Mesothelial cell of epicardium (in vitro differentiated cells): ENCODE results near the gene PTCH1. TPM values are rescaled to one million over a fixed set of nuclear protein-coding genes. Genes with fewer than 3 reads are reported as not detected.

Experiments
- DNase-seq, 2 experiments: peaks; one replicate each; pipeline ENCODE4 v3.0.0; 2021; ENCODE audit warnings: low spot score in 2 of 2; ENCODE audit not compliant: unreplicated experiment in 2 of 2
- H3K27ac Mint-ChIP-seq: 2 replicates; pipeline ENCODE4 v1.8.0; 2021; ENCODE audit warnings: mixed read lengths
- H3K27me3 Mint-ChIP-seq: 2 replicates; pipeline ENCODE4 v1.8.0; 2021; ENCODE audit warnings: low read depth, mixed read lengths
- H3K36me3 Mint-ChIP-seq: 2 replicates; pipeline ENCODE4 v1.8.0; 2021; ENCODE audit warnings: mixed read lengths
- H3K4me1 Mint-ChIP-seq: 2 replicates; pipeline ENCODE4 v1.8.0; 2021; ENCODE audit warnings: mixed read lengths
- H3K4me3 Mint-ChIP-seq: 2 replicates; pipeline ENCODE4 v1.8.0; 2021; ENCODE audit warnings: mild to moderate bottlenecking, moderate library complexity, mixed read lengths
- H3K9me3 Mint-ChIP-seq: 2 replicates; pipeline ENCODE4 v1.8.0; 2021; ENCODE audit warnings: mixed read lengths
- CTCF ChIP-seq: fragments of 200-600 bp; sonication (generic); IDR thresholded peaks from one replicate; pipeline ENCODE4 v1.5.0; 2021; ENCODE audit warnings: antibody characterized with exemption; ENCODE audit not compliant: unreplicated experiment
- total RNA-seq: library from RNA; stranded (reverse); gene quantifications from 3 replicates; pipeline ENCODE4 v1.2.1, GENCODE V29; 2021

PTCH1 gene
- total RNA-seq, 1 donor from 2014 or later, result 36.1 TPM

- TF ChIP-seq CTCF, result no peak
- DNase-seq, result peak in 1 of 2 experiments; percentile 67
- peak overlapping the region; percentile 60 for H3K4me3 Mint-ChIP-seq
- H3K36me3 Mint-ChIP-seq, result no peaks in the 10 kb centered on the region
- H3K9me3 Mint-ChIP-seq, result peaks cover 9% of the 10 kb centered on the region
- H3K27ac Mint-ChIP-seq, result no peak overlapping the region
- H3K4me1 Mint-ChIP-seq, result peaks cover 4% of the 10 kb centered on the region
- H3K27me3 Mint-ChIP-seq, result peaks cover 63% of the 10 kb centered on the region
These were observed 36.2 kb upstream of the PTCH1 start for GRCh38 chr9:95552814-95553546.

- Mint-ChIP-seq H3K36me3 (no peaks in the 10 kb centered on the region), H3K9me3 (peaks cover 9% of the 10 kb centered on the region), H3K4me1 (peaks cover 4% of the 10 kb centered on the region), H3K27ac (no peak overlapping the region), H3K4me3 (no peak overlapping the region), H3K27me3 (peaks cover 62% of the 10 kb centered on the region)
- DNase-seq, result no peak
- TF ChIP-seq CTCF, result no peak
These were observed 35.5 kb upstream of the PTCH1 start for GRCh38 chr9:95552255-95552654.

- DNase-seq, result no peak
- no peak overlapping the region for H3K27ac Mint-ChIP-seq
- peaks cover 4% of the 10 kb centered on the region for H3K4me1 Mint-ChIP-seq
- peaks cover 9% of the 10 kb centered on the region for H3K9me3 Mint-ChIP-seq
- no peak overlapping the region for H3K4me3 Mint-ChIP-seq
- TF ChIP-seq CTCF, result no peak
- H3K27me3 Mint-ChIP-seq, result peaks cover 61% of the 10 kb centered on the region
- H3K36me3 Mint-ChIP-seq, result no peaks in the 10 kb centered on the region
These were observed 34.6 kb upstream of the PTCH1 start for GRCh38 chr9:95551406-95551805.

GRCh38 chr9:95545831-95546567 is 29.2 kb upstream of the PTCH1 start:
- no peak overlapping the region for H3K27ac Mint-ChIP-seq

GRCh38 chr9:95533996-95534680 is 17.4 kb upstream of the PTCH1 start:
- TF ChIP-seq CTCF, result no peak
- no peak overlapping the region for H3K4me3 Mint-ChIP-seq
- no peaks in the 10 kb centered on the region for H3K36me3 Mint-ChIP-seq
- no peaks in the 10 kb centered on the region for H3K9me3 Mint-ChIP-seq
- H3K27ac Mint-ChIP-seq, result no peak overlapping the region
- DNase-seq, result no peak
- peaks cover 14% of the 10 kb centered on the region for H3K27me3 Mint-ChIP-seq
- no peaks in the 10 kb centered on the region for H3K4me1 Mint-ChIP-seq

More at GRCh38 chr9:95545831-95546567, 29.2 kb upstream of the PTCH1 start:
- Mint-ChIP-seq H3K4me3 (no peak overlapping the region), H3K36me3 (no peaks in the 10 kb centered on the region), H3K27me3 (peaks cover 30% of the 10 kb centered on the region), H3K4me1 (peaks cover 4% of the 10 kb centered on the region), H3K9me3 (no peaks in the 10 kb centered on the region)
- DNase-seq, result no peak
- TF ChIP-seq CTCF, result no peak
